Measurements from ENCODE around the gene CARMIL3. TPM values are rescaled to one million over a fixed set of nuclear protein-coding genes. Genes with fewer than 3 reads are reported as not detected.
"Not testable (repeated sequence)": the region's sequence is repeated elsewhere in the genome, so short reads cannot be mapped to it uniquely, and the experiment has no call there.

The CARMIL3 gene
- total and polyA plus RNA-seq, 2 of the 4 experiments (the other 2 are of a cell fraction) = under 0.01 TPM; not detected in 1

DNA sequence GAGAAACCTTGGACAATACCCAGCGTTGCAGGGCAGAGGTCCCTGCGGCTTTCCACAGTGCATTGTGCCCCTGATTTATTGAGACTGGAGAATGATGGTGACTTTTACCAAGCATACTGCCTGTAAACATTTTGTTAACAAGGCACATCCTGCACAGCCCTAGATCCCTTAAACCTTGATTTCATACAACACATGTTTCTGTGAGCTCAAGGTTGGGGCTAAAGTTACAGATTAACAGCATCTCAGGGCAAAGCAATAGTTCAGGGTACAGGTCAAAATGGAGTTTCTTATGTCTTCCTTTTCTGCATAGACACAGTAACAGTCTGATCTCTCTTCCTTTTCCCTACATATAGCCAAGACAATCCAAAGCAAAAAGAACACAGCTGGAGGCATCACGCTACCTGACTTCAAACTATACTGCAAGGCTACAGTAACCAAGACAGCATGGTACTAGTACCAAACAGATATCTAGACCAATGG, 26.8 kb upstream of the CARMIL3 start:
- H3K56ac ChIP-seq (ENCODE audit: extremely low read depth, insufficient read depth, low read length); in situ Hi-C loops (cut with MboI; ENCODE audit: low sequenced_read_pairs); H2AFZ ChIP-seq (replicated peaks; ENCODE audit: low read length, poor library complexity); H3K18ac ChIP-seq (ENCODE audit: low read depth, low read length); H2BK5ac ChIP-seq (ENCODE audit: low read depth, low read length, poor library complexity, severe bottlenecking); POLR2A ChIA-PET (ENCODE audit: unreplicated experiment); H3K4ac ChIP-seq (ENCODE audit: low read depth, low read length); ATAC-seq (ENCODE audit: low read depth); H3K23ac ChIP-seq (ENCODE audit: low read depth, low read length); H3K9ac ChIP-seq (ENCODE audit: low read depth, low read length); H2BK20ac ChIP-seq (ENCODE audit: low read depth, low read length); CTCF ChIA-PET; H3K79me1 ChIP-seq (ENCODE audit: low read depth in 1 of 2, low read length in 2 of 2); DNase-seq; H4K8ac ChIP-seq (ENCODE audit: low read depth in 2 of 2, low read length in 2 of 2); H4K91ac ChIP-seq (ENCODE audit: insufficient read depth, low read depth, low read length); H3K27ac ChIP-seq (ENCODE audit: insufficient read depth, low read length); H2BK120ac ChIP-seq (ENCODE audit: low read depth, low read length); BruUV-seq (replicated peaks); H3K4me3 ChIP-seq (ENCODE audit: insufficient read depth, low read depth, low read length); H4K5ac ChIP-seq (ENCODE audit: low read depth, low read length); H3K4me2 ChIP-seq (ENCODE audit: low read depth, low read length); H3K36me3 ChIP-seq (ENCODE audit: control insufficient read depth, insufficient read depth, low read length); intact Hi-C loops (cut with micrococcal nuclease); H4K20me1 ChIP-seq (ENCODE audit: insufficient read depth, low read length); H3K27me3 ChIP-seq (ENCODE audit: control insufficient read depth, insufficient read depth, low read length); dilution Hi-C loops (cut with HindIII; ENCODE audit: low sequenced_read_pairs, unreplicated experiment); H3K14ac ChIP-seq (replicated peaks; ENCODE audit: low read depth, low read length); H2BK15ac ChIP-seq (ENCODE audit: low read depth, low read length); H2AK5ac ChIP-seq (ENCODE audit: low read depth, low read length); H2AK9ac ChIP-seq (replicated peaks; ENCODE audit: low read depth, low read length, poor library complexity); H3K9me3 ChIP-seq (ENCODE audit: control insufficient read depth, insufficient read depth, low read length); H3K4me1 ChIP-seq (ENCODE audit: control insufficient read depth, insufficient read depth, low read length); H3K9me1 ChIP-seq (ENCODE audit: insufficient read depth, low read length): not testable (repeated sequence)
- WGBS, 2 experiments (ENCODE audit: extremely low coverage in 2 of 2, insufficient read length in 1 of 2) = no CpG with 5 or more reads among the region's 3 CpGs

DNA sequence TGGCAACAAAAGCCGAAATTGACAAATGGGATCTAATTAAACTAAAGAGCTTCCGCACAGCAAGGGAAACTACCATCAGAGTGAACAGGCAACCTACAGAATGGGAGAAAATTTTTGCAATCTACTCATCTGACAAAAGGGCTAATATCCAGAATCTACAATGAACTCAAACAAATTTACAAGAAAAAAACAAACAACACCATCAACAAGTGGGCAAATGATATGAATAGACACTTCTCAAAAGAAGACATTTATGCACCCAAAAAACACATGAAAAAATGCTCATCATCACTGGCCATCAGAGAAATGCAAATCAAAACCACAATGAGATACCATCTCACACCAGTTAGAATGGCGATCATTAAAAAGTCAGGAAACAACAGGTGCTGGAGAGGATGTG, 22.1 kb upstream of the CARMIL3 start:
- H4K91ac ChIP-seq (ENCODE audit: insufficient read depth, low read depth, low read length); H4K8ac ChIP-seq (ENCODE audit: low read depth in 2 of 2, low read length in 2 of 2); H3K4me2 ChIP-seq (ENCODE audit: low read depth, low read length); H3K4ac ChIP-seq (ENCODE audit: low read depth, low read length); H3K9me1 ChIP-seq (ENCODE audit: insufficient read depth, low read length); H2BK20ac ChIP-seq (ENCODE audit: low read depth, low read length); H3K4me1 ChIP-seq (ENCODE audit: control insufficient read depth, insufficient read depth, low read length); H3K23ac ChIP-seq (ENCODE audit: low read depth, low read length); POLR2A ChIA-PET (ENCODE audit: unreplicated experiment); H3K9ac ChIP-seq (ENCODE audit: low read depth, low read length); H2AK9ac ChIP-seq (replicated peaks; ENCODE audit: low read depth, low read length, poor library complexity); CTCF ChIA-PET; BruUV-seq (replicated peaks); H3K14ac ChIP-seq (replicated peaks; ENCODE audit: low read depth, low read length); H4K5ac ChIP-seq (ENCODE audit: low read depth, low read length); H3K79me1 ChIP-seq (ENCODE audit: low read depth in 1 of 2, low read length in 2 of 2); H2BK15ac ChIP-seq (ENCODE audit: low read depth, low read length); H3K18ac ChIP-seq (ENCODE audit: low read depth, low read length); H3K36me3 ChIP-seq (ENCODE audit: control insufficient read depth, insufficient read depth, low read length); ATAC-seq (ENCODE audit: low read depth); H4K20me1 ChIP-seq (ENCODE audit: insufficient read depth, low read length); H3K27me3 ChIP-seq (ENCODE audit: control insufficient read depth, insufficient read depth, low read length); H3K9me3 ChIP-seq (ENCODE audit: control insufficient read depth, insufficient read depth, low read length); H2AK5ac ChIP-seq (ENCODE audit: low read depth, low read length); H2AFZ ChIP-seq (replicated peaks; ENCODE audit: low read length, poor library complexity); H2BK5ac ChIP-seq (ENCODE audit: low read depth, low read length, poor library complexity, severe bottlenecking); H2BK120ac ChIP-seq (ENCODE audit: low read depth, low read length); H3K27ac ChIP-seq (ENCODE audit: insufficient read depth, low read length); DNase-seq; H3K56ac ChIP-seq (ENCODE audit: extremely low read depth, insufficient read depth, low read length); H3K4me3 ChIP-seq (ENCODE audit: insufficient read depth, low read depth, low read length); dilution Hi-C loops (cut with HindIII; ENCODE audit: low sequenced_read_pairs, unreplicated experiment): not testable (repeated sequence)
- intact Hi-C loops (cut with micrococcal nuclease) = loop anchor here (5.0 kb wide), 1 partner anchor 42 kb away; the partner anchor contains the start of gene DHRS4L2
- no CpG with 5 or more reads among the region's 3 CpGs for whole genome bisulfite sequencing, 2 experiments (ENCODE audit: extremely low coverage in 2 of 2, insufficient read length in 1 of 2)
- in situ Hi-C loops (cut with MboI; ENCODE audit: low sequenced_read_pairs) = loop anchor here (10.0 kb wide), 1 partner anchor 45 kb away; the partner anchor contains the start of gene DHRS4L2

Measured in IMR-90 (cell line).